GM18907 (cell line): Measurements from ENCODE around the gene PFDN4.

Source experiments
- ATAC-seq: cut with Tn5 transposase; IDR thresholded peaks from one replicate; pipeline ENCODE4 v1.9.1; 2021; ENCODE audit warnings: mild to moderate bottlenecking, moderate library complexity; ENCODE audit not compliant: unreplicated experiment

The PFDN4 gene

DNA sequence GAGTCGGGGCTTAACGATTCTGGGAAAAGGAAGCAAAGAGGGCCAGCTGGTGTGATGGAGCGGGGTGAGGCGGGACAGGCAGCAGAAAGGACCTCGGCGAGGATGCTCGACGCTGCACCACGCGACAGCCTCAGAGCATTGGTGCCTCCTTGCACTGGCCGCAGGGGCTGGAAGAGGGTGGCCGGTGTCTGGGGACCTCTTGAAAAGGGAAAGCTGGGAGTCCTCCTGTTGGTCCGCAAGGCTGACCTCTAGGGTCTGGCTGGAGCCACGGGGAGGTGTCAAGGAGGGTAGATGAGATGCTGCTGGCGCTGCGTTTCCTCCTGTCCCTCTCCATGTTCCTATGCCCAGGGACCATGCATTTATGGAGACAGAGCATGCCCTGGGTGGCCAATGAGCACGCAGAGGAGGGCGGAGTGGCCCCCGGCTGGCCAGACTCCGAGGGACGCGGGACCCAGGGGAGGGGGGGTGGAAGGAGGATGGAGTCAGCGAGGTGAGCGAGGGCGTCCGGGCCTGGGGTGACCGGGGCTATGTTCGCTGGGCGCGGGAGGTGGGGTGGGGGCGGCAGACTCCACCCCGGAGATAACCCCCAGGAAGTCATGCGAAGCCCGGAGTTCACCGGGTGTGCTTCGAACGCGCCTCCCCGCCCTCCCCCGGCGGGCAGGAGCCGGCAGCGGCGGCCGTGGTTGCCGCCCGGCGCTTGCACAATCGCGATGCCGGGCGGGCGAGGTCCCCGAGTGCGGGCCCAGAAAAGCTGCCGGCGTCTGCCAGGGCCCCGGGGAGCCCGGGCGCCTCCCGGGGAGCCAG lies 34.0 kb upstream of the PFDN4 start, which contains the start of gene CYP24A1:
Gene CYP24A1, minus strand, starts transcription at position 334 of the 804 bp plus-strand sequence. CDS start 407 bp downstream, outside the sequence.
- no peak for ATAC-seq

DNA sequence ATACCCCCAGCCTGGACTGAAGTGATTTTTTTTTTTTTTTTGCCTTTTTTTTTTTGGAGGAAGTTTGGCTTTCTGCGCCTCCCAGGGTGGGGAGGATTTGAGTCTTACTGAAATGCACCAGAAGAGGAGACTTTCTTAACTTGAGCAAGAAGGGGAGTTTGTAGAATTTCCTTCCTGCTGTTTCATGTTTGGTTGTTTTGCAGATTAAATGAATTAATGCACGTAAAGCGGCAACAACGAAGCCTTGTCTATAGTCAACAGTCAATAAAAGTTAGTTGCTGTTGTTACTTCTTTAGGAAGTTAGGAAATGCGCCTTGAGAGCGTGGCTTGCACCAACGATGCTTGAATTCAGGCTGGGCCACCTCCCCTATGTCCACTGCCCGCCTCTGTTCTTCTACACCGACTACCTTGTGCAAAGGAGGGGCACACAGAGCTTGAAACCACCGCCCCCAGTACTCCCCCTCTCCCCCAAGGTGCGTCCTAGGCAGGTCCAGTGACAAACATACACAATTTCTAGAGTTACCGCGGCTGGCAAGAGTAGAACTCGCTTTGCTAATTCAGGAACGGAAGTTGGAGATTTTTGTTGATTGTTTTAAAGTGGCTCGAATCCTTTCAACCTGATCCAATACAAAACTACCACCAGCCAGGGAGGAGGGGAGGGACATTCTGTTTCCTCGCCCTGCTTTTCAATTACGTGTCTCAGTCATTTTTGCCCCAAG lies 33.3 kb upstream of the PFDN4 start:
- ATAC-seq = no peak

DNA sequence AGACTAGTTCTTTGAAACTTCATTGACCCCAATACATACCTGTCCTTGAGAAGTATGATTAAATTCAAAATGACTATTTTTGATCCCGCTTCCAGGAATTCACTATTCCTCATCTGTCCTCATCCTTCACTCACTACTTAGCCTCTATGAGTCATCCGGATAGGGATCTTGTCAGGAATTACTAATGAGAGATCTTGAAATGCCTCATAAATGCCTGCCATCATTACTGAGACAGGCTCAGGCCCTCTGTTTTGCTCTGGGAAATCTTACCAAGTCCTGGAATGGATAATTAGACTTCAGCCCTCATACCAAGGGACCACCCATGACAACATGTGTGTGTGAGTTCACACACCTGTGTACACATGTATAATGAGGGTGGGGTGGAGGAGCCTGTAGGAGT lies 31.3 kb upstream of the PFDN4 start:
- no peak for ATAC-seq

DNA sequence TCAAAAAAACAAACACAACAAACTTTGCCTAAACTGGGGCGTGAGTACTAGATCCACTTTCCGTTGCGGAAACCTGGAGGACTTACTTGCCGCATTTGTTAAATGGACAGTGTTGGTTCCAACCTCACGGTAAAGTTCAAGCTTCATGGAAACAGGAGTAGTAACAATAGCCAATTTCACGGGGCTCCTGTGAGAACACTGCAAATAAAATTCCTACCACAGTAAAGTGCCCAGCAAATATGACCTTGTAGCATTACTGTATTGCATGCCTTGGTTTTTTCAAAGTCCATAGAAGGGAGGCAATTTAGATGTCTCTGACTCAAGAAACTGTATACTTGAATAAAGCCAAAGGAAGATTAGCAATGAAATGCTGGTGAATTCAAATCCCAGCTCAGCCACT lies 30.5 kb upstream of the PFDN4 start:
- ATAC-seq = no peak

DNA sequence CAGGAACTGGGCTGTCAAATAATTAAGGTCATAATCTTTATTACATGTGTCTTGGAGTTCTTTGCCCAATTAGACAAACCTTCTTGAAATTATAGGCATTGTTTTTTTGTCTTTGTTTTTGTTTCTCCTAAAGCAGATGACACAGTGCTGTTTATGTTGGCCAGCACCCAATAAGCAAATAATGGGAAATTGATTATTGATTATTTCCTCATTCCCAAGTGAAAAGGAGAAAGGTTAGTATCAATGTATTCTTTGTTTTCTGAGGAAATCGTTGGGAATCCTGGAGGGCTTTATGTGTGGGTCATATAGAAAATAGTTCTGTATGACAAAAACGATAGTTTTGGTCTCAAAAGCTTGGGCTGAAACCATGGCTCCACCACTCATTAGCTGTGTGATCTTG lies 29.6 kb upstream of the PFDN4 start:
- ATAC-seq = no peak

DNA sequence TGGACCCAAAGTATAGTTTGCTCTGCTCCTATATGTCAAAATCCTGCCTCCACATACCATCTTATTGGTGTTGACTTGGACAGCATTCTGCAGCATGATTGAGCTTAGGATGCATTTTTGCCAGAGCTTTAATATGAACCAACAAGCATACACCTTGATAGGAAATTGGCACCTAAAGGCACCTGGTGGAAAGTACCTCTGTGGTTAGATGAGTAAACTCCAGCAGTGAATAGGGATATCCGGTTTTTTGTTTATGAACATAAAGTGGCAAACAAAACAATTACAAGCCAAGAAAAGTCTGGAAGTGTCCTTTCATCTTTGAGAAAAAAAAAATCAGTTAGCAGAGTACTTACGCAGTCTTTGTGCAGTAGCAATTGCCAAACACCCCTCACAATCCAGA lies 27.9 kb upstream of the PFDN4 start:
- no peak for ATAC-seq

DNA sequence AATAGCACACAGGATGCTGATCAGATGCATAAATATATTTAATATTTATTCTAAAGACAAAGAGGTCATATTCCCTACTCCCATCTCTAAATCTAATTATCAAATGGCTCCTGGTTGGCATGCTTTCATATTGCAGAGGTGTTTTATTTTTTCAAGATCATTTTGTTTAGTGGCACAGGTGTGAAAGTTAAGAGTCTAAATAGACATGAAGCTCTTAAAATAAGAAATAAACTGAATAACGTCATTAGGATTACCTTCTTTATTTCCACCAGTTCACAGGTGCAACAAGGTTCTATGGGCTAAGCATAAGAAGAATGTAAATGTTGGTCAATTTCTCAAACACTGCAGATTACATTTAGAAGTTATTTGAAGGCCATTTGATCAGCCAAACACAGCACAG lies 27.0 kb upstream of the PFDN4 start:
- no peak for ATAC-seq

DNA sequence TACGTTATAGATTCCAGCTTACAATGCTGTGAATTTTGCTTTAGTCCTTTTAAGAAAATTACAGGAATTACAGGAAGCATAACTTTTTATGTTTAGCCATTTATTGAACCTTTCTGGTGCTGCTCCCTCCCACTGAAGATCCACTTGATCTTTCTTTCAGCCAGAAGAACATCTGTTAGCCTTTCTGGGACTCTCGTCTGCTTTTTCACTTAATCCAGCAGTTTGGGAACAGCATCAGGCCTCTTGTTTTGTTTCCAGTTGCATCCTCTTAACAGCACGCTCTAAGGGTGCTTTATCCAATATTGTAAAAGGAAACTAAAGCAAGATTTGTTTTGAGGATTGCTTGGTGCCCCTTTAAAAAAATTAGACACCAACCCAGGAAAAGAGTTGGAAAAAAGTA lies 23.8 kb upstream of the PFDN4 start:
- no peak for ATAC-seq

DNA sequence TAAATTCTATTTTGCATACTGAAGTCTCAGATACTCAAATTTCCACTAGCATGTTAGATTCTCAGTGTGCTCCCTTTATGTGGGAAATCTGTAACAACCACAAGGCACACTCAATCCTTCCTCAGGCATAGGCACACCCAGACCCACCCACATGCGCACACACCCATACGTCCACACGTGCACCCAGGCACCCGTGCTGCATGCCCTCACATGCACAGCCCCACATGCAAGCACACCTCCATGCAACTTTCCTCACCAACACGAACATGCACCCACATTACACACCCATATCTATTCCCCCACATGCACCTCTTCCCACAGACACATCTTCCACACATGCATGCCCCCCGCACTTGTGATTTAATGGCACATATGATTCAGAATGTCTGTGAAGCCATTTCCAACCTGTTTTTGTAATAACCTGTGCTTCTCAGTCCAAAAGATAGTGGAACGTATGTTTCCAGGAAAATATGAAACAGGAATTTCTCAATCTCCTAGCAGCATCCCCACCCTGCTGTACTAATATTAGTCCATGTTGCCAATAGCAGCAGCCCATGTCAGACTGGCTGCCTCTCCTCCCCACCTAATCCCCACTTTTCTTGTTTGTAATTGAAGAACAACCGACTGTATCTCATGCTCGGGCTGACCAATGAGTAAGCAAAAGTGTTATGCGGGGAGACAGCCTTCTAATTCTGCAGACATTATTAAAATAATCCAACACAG lies 22.8 kb upstream of the PFDN4 start:
- no peak for ATAC-seq

DNA sequence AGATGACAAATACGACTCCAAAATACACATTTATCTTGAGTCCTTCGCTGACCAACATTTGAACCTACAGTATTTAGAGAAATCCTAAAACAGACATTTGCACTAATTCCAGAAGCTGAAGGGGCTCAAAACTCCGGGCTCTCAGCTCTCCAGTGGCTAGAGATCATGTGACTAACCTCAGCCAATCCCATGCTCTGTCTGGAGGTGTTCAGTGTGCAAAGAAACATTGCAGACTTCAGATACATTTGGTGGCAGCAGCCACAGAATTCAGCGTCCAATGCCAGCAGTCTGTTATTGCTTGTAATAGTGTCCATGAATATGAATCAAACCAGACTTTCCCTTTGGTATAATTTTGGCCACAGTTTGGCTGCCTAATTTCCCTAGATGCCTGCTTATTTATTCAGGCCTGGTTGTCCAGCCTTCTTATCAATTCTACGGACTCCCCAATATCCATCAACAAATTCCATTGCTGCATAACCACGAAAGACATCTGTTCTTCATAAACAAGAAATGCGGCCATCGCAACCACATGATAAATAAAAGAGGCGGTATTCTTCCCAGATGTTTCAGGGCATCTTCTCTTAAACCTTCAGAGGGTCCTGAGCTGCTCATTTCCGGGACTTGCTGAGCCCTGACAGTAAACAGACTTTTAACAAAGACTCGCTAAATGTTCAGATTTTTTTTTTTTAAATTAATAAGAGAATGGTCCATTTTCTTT lies 19.6 kb upstream of the PFDN4 start:
- no peak for ATAC-seq

DNA sequence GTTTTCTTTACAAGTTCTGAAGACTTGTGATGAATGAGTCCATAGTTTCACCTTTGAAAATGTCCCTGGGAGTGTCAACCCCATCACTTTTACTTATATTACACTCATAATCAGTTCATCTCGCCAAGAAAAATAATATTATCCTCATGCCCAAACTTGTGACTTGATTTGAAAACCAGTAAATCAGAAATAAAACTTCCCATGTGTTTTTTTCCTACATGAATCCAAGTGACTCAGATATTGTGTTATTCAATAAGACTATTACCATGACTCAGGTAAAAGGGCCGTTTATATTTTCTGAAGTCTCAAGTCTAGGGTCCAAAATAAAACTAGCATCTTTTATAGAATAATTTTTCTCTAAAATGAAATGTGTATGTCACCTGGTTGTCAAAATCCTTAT lies 18.3 kb upstream of the PFDN4 start:
- no peak for ATAC-seq

DNA sequence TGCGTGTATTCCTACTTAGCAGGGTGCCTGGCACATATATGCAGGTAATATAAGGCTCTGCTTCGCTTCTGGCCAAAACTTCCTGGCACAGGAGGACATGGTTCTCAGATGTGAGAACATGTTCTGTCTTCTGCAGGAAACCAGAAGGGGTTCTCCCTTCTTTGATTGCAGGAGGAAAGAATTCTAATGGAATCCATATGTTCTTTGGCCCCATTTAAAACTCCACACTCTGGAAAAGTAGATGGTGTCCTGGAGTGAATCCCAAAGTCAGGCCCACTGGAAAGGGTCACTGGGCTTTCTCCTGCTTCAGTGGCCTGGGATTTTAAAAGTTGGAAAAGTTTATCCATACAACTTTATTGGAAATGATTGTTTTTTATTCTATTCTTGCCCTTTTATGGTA lies 17.7 kb upstream of the PFDN4 start:
- no peak for ATAC-seq

DNA sequence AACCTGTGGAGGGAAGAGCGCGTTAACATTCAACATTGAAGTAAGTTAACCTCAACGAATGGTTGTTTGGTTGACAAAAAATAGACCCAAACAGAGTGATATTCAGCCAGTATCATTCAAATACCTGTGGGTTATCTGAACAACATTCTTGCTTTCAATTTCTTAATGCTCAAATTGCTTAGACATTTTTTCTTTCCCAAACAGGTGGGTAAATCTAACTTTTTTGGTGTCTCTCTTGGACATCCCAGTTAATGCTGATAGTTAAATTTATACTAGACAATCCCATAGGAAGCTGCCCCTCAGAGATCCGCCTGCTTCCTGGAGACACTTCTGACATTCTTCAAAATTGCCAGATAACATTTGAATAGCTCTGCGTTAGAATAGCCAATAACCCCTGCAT lies 14.1 kb upstream of the PFDN4 start:
- no peak for ATAC-seq

DNA sequence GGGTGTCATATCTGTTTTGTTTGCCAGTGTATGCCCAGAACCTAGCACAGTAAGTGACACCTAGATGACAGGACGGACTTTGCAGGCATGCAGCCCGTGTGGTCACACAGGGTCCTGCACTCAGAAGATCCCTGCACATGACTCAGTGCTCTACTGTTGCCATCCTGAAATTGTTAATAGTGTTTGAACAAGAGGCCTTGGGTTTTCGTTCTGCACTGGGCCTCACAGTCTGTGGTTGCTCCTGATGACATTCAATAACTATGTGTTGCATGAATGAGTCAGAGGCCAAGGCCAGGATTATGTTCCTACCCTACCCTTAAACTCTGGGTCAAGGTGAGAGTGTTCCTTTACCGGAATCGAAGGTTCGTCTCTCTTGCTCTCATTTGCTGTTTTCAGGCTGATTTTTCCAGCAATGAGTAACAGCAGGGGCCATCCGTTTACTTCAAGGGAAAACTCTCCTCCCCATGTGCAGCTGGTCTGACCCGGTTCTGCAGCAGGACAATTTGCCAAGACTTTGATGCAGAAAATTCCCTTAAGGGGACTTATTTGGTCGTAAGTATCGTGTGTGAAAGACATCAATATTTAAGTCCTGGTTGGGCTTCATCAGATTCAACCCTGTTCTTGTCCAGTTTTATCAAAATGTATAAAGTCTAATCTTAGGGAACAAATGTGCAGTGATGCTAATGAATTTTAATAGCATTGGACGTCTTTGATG lies 13.0 kb upstream of the PFDN4 start:
- ATAC-seq = no peak

DNA sequence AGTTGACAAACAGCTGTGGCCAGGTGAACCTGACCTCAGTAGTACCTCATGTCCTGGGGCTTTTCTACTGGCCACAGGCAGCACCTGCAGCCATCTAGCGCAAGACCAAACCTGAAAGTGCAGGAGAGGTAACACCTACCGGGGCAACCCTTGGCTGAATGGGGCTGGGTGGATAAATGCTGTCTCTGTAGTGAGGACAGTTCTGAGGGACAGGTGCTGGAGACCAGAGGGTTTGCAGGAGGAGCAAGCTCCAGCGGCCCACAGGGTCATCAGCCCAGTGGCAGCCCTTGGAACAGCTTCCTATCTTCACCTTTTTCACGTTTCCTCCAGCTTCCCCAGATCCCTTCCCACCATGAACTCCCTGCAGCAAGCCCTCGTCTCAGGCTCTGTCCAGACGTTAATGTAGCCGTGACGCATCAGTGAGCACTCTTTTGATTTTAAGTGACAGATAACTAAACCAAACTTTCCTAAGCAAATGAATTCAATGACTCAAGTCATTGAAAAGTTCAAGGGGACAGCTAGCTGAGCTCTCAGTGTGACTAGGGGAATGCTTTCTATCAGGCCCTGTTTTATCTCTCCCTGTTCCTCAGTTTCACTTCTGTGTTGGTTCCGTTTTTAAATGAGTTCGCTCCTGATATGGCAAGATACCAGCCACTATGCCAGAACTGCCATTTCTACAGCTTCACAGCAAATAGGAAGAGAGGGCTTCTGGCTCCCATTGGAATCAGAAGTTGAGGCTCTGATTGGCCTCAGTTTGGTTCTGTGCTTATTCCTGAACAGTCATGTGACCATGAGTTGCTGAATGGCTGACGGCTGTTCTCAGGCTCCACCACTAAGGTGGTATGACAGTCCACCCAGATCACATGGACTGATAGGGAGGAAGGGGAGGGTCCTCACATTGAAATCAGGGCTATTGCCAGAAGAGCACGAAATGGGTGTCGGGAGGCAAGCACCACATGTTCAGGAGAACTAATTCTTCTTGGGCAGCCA lies 12.1 kb upstream of the PFDN4 start:
- ATAC-seq = no peak

DNA sequence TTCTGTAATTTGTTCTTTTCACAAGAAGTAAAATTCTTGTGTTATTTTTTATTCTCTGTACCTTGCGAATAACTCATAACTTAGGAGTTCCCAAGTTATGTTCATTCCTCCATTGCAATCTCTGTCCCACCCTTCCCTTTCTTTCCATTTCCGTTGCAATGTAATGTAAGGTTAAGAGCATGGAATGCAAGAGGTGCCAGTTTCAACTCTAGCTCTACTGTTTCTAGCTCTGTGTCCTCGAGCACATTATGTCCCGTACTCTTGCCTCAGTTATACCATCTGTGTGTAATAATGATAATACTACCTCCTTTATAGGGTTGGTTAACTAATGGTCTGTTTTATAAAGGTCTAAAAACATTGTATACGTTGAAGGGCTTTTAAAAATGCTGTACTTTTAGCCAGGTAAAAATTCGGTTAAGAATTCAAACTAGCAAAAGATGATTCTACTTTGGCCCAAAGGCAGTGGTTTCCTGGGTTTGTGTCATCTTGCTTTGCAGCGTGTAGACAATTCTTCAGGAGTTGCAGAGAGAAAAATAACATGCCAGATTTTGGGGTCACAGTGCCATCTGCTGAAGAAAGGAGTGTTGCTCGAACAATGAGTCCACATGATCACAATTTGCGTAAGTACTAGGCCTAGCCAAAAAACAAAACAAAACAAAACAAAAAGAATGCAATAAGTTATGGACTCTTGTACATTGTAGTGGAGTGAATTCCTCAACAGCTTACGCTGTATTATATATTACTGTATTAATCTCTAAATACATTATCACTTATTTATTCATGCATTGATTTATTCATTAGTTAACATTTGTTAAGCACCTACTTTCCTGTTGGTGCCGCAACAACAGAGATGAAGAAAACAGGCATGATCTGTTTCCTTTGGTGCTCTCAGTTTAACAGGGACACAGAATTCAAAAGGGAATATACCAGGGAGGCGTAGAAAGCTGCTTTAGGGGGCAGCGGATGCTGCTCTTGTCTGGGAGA lies 10.0 kb upstream of the PFDN4 start:
- ATAC-seq = no peak

DNA sequence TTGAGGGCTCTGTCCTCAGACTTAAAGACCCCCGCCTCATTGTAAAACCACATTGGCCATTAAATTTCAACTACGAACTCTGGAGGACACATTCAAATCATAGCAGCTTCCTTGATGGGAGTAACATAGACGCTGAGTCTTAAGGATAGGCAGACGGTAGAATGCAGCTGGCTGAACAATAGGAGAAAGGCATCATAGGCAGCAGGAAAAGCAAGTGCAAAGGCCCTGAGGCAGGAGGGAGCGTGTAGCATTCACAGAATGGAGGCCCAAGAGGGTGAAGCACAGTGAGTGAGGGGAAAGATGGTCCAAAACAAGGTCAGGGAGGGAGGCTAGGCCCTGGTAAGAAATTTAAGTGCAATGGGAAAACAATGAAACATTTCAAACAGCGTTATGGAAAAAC lies 8.6 kb upstream of the PFDN4 start:
- ATAC-seq = peak; percentile 17

DNA sequence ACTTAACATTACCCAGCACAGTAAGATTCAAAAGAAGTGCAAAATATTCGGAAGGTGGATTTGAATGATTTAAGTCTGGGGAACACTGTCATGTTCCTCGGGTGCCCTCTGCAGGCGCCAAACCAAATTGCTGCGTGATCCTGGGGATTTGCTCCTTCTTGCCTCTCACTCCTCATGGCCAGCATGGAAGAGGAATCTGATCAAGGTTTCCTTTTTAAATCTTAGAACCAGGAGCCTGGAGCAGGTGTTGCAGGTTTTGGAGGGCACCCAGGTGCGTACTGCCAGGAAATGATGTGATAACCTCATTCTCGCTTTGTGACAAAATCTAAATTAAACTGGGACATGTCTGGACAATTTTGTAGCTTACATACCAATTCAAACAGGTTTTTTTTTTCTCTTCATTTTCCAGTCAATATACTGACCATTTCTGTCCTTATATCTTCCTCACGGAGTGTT lies 8.1 kb upstream of the PFDN4 start:
- ATAC-seq = peak; percentile 64
